ENCODE data around the gene LRP3.

- TF ChIP-seq, protein P1, sequence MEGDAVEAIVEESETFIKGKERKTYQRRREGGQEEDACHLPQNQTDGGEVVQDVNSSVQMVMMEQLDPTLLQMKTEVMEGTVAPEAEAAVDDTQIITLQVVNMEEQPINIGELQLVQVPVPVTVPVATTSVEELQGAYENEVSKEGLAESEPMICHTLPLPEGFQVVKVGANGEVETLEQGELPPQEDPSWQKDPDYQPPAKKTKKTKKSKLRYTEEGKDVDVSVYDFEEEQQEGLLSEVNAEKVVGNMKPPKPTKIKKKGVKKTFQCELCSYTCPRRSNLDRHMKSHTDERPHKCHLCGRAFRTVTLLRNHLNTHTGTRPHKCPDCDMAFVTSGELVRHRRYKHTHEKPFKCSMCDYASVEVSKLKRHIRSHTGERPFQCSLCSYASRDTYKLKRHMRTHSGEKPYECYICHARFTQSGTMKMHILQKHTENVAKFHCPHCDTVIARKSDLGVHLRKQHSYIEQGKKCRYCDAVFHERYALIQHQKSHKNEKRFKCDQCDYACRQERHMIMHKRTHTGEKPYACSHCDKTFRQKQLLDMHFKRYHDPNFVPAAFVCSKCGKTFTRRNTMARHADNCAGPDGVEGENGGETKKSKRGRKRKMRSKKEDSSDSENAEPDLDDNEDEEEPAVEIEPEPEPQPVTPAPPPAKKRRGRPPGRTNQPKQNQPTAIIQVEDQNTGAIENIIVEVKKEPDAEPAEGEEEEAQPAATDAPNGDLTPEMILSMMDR (conservative IDR thresholded peaks at IDR 0.05; ENCODE audit: low read depth, low read length) = no peak
- TF ChIP-seq EZH2 (IDR thresholded peaks at IDR 0.05; ENCODE audit: borderline replicate concordance, low read depth, low read length, poor library complexity, severe bottlenecking) = no peak
Measured at GRCh38 chr19:33159149-33159548, 35.0 kb upstream of the LRP3 start.

Measured in A673 (cell line).